Measurements from ENCODE around the gene CCDC6. TPM values are rescaled to one million over a fixed set of nuclear protein-coding genes. Genes with fewer than 3 reads are reported as not detected.
A peak's percentile ranks its signal among the peaks of the same experiment; 100 is the strongest.

CCDC6 gene
- total RNA-seq, 1 donor from 2014 or later: 42.7 TPM

DNA sequence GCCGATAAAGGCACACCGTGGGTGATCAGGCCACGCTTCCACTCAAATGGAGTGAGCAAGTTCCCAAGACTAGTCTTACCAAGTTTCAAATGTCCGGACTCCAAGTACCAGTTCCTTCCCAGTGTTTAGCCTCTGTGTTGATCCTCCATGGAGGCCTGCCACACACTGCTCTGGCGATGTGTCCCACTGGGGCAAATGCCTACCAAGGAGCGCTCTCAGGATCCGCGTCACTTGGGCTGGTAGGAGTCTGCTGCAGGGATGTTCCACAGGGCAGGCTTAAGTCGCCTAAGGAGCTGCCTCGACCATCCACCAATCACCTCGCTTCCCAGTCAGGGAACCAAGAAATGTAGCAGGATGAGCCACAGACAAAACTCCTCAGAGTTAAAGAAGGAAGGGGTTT lies 135.7 kb downstream of the CCDC6 start:
- no peak for DNase-seq (ENCODE audit: low read depth)
- Histone ChIP-seq H3K27me3 (ENCODE audit: control insufficient read depth, insufficient read depth, low read length) (no peaks in the 10 kb centered on the region), H3K36me3 (ENCODE audit: control insufficient read depth, insufficient read depth, low read length) (no peaks in the 10 kb centered on the region), H3K4me3 (ENCODE audit: low read depth, low read length) (no peak overlapping the region)
- TF ChIP-seq, protein P1, sequence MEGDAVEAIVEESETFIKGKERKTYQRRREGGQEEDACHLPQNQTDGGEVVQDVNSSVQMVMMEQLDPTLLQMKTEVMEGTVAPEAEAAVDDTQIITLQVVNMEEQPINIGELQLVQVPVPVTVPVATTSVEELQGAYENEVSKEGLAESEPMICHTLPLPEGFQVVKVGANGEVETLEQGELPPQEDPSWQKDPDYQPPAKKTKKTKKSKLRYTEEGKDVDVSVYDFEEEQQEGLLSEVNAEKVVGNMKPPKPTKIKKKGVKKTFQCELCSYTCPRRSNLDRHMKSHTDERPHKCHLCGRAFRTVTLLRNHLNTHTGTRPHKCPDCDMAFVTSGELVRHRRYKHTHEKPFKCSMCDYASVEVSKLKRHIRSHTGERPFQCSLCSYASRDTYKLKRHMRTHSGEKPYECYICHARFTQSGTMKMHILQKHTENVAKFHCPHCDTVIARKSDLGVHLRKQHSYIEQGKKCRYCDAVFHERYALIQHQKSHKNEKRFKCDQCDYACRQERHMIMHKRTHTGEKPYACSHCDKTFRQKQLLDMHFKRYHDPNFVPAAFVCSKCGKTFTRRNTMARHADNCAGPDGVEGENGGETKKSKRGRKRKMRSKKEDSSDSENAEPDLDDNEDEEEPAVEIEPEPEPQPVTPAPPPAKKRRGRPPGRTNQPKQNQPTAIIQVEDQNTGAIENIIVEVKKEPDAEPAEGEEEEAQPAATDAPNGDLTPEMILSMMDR (IDR thresholded peaks at IDR 0.05; ENCODE audit: insufficient read depth, low read length, poor library complexity, severe bottlenecking): no peak

DNA sequence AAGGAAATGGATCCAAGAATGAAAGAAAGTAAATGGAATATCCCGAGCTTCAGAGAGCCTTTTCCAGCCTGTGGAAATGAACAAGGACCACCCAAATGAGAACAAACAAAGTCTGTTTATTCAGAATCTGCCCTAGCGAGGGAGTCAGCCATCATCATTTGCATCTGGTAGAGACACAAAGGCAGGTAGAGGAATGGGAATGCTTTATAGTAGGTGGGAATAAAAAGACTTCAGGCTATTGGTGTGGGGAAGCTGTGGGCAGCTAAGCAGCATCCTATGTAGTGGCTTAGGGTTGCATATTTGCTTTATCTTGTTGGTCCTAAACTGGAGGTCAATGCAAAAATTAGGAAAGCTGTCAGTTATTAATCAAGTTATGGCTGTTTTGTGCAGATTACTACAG lies 143.9 kb downstream of the CCDC6 start:
- DNase-seq (ENCODE audit: low read depth): no peak
- no peaks in the 10 kb centered on the region for H3K27me3 ChIP-seq (ENCODE audit: control insufficient read depth, insufficient read depth, low read length)
- H3K4me3 ChIP-seq (ENCODE audit: low read depth, low read length): no peak overlapping the region
- TF ChIP-seq, protein P1 (IDR thresholded peaks at IDR 0.05; ENCODE audit: insufficient read depth, low read length, poor library complexity, severe bottlenecking): no peak
- no peaks in the 10 kb centered on the region for H3K36me3 ChIP-seq (ENCODE audit: control insufficient read depth, insufficient read depth, low read length)

DNA sequence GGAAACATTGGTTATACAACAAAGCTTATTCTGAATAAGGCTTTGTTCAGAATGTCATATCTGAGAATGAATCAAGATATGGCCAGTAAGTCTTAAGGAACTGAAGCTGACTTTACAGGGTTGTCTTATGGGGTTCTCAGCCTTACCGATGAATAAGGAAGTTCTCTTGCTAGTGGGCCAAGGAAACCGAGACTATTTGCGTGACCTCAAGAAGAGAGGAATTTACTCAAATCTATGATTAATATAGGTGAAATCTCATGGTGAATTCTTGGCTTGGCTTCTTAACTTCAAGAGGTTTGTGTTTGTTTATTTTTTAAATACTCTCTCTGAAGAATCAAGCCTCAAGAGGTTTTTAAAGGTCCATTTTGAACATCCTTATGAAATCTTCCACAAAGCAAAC lies 148.4 kb downstream of the CCDC6 start:
- no peaks in the 10 kb centered on the region for H3K27me3 ChIP-seq (ENCODE audit: control insufficient read depth, insufficient read depth, low read length)

DNA sequence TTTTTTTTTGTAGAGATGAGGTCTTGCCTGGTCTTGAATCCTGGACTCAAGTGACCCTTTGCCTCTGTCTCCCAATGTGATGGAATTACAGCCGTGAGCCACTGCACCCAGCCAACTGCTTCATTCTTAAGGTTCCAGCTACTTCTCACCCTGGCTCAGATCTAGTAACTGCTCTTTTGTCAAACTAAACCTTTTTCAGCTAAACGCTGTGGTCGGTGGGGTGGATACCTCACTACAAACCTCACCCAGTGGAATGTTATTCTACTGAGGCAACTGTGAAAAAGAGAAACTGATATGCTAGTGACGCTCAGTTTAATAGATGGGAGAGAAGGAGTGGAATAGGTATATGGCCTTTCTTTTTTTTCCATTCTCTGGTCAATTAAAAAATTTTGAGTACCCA lies 151.4 kb downstream of the CCDC6 start:
- Histone ChIP-seq H3K27me3 (ENCODE audit: control insufficient read depth, insufficient read depth, low read length) (no peaks in the 10 kb centered on the region), H3K4me3 (ENCODE audit: low read depth, low read length) (no peak overlapping the region), H3K36me3 (ENCODE audit: control insufficient read depth, insufficient read depth, low read length) (no peaks in the 10 kb centered on the region)
- TF ChIP-seq, protein P1 (IDR thresholded peaks at IDR 0.05; ENCODE audit: insufficient read depth, low read length, poor library complexity, severe bottlenecking): no peak
- DNase-seq (ENCODE audit: low read depth): no peak

More for the DNA sequence above, 148.4 kb downstream of the CCDC6 start:
- no peak overlapping the region for H3K4me3 ChIP-seq (ENCODE audit: low read depth, low read length)
- H3K36me3 ChIP-seq (ENCODE audit: control insufficient read depth, insufficient read depth, low read length): no peaks in the 10 kb centered on the region
- TF ChIP-seq, protein P1 (IDR thresholded peaks at IDR 0.05; ENCODE audit: insufficient read depth, low read length, poor library complexity, severe bottlenecking): no peak
- DNase-seq (ENCODE audit: low read depth): peak; percentile 2

DNA sequence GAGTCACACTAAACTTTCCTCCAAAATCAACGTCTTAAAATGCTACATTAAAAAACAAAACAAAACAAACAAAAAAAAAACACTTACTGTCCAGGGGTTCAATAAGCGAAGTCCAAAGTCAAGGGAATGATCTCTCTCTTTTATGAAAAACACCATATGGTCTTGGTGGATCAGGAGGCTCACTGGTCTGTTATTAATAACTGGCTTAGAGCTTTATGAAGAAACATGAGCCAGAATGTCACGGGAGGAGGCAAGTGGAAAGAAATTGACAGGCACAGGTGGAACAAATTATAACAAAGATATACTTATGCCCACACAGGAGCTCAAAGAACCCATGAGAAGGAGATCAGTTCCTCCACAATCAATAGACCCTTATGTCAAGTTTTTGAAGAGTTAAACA lies 153.1 kb downstream of the CCDC6 start, which contains the start of gene MRLN:
Gene MRLN (minus strand): TSS at position 189 of the 400 bp plus-strand sequence.
- H3K27me3 ChIP-seq (ENCODE audit: control insufficient read depth, insufficient read depth, low read length): no peaks in the 10 kb centered on the region
- no peak for DNase-seq (ENCODE audit: low read depth)
- TF ChIP-seq, protein P1 (IDR thresholded peaks at IDR 0.05; ENCODE audit: insufficient read depth, low read length, poor library complexity, severe bottlenecking): no peak
- no peak within 1 kb of the TSS for H3K4me3 ChIP-seq (ENCODE audit: low read depth, low read length)
- H3K36me3 ChIP-seq (ENCODE audit: control insufficient read depth, insufficient read depth, low read length): no peaks in the 10 kb centered on the region

DNA sequence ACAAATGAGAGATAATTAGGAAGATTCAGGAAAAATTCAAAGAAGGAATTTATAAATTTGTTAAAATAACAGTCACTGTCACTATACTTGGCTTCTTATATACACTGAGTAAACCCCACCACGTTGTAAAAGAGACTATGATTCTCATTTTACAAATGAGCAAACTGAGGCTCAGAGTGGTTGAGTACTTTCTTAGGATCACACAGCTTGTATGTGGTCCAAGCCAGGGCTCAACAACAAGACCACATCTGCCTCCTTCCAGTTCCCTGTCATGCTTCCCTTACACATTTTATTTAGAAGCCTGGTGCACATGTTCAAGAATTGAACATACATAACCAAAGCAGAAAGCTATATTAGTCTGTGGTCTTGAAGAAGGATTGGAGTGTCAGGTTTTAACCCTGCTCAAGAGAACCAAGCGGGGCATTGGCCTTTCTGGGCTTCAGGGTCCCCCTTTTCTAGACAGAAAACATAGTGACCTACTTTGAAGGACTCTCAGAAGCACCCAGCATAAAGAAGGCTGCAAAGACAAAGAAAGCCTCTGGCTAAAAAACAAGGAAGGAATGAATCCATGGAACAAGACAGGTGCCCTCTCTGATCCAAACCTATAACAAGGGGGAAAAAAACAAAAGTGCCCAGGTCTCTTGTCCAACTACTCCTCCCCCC lies 153.9 kb downstream of the CCDC6 start:
- Histone ChIP-seq H3K4me3 (ENCODE audit: low read depth, low read length) (no peak overlapping the region), H3K27me3 (ENCODE audit: control insufficient read depth, insufficient read depth, low read length) (no peaks in the 10 kb centered on the region), H3K36me3 (ENCODE audit: control insufficient read depth, insufficient read depth, low read length) (no peaks in the 10 kb centered on the region)
- TF ChIP-seq, protein P1 (IDR thresholded peaks at IDR 0.05; ENCODE audit: insufficient read depth, low read length, poor library complexity, severe bottlenecking): no peak
- DNase-seq (ENCODE audit: low read depth): no peak
